CD14-positive monocyte (primary cell): ENCODE data around the gene AADACL4. TPM values are rescaled to one million over a fixed set of nuclear protein-coding genes. Genes with fewer than 3 reads are reported as not detected.

Source experiments
- DNase-seq, 3 donors: peaks; one replicate each; pipeline ENCODE4 v3.0.0-alpha.2; 2011 to 2022
- H2AFZ ChIP-seq: 2 replicates; pipeline ENCODE4 v1.6.0; 2012; ENCODE audit warnings: mild to moderate bottlenecking, low read depth, low read length, inconsistent platforms; ENCODE audit not compliant: insufficient read depth, poor library complexity, severe bottlenecking
- H3K27ac ChIP-seq, 2 donors: 1 replicate in 1 of 2; 2 replicates in 1 of 2; pipeline ENCODE4 v1.5.1; 2012 to 2013; ENCODE audit warnings: low read length in 2 of 2, control low read depth in 1 of 2, inconsistent platforms in 1 of 2, low read depth in 1 of 2, mild to moderate bottlenecking in 1 of 2
- H3K27me3 ChIP-seq, 2 donors: one replicate each; pipeline versions ENCODE4 v1.6.0 to v1.6.1; 2011 to 2013; ENCODE audit warnings: low read length in 2 of 2; ENCODE audit not compliant: control insufficient read depth in 2 of 2, insufficient read depth in 2 of 2
- H3K36me3 ChIP-seq, 2 donors: replicated peaks in 1 of 2; 1 replicate in 1 of 2; 2 replicates in 1 of 2; pipeline versions ENCODE4 v1.5.1 to v1.6.1; 2012 to 2013; ENCODE audit warnings: low read length in 2 of 2, control low read depth in 1 of 2, inconsistent platforms in 1 of 2, mild to moderate bottlenecking in 1 of 2; ENCODE audit not compliant: insufficient read depth in 2 of 2, control insufficient read depth in 1 of 2
- H3K4me1 ChIP-seq, 2 donors: 1 replicate in 1 of 2; 2 replicates in 1 of 2; pipeline versions ENCODE4 v1.5.1 to v1.6.1; 2012 to 2013; ENCODE audit warnings: low read length in 2 of 2, control low read depth in 1 of 2, inconsistent platforms in 1 of 2, mild to moderate bottlenecking in 1 of 2, moderate library complexity in 1 of 2; ENCODE audit not compliant: insufficient read depth in 2 of 2, control insufficient read depth in 1 of 2
- H3K4me2 ChIP-seq: replicated peaks from 2 replicates; pipeline ENCODE3; 2012; ENCODE audit warnings: low read length, moderate library complexity, mild to moderate bottlenecking; ENCODE audit not compliant: poor library complexity, severe bottlenecking; ENCODE audit errors: extremely low read depth
- H3K4me3 ChIP-seq, 3 experiments: fragments of 200-600 bp in 1 of 3; sonication (generic) in 1 of 3; replicated peaks in 1 of 3; 1 replicate in 2 of 3; 2 replicates in 1 of 3; pipeline ENCODE4 v1.5.1; 2011 to 2013; ENCODE audit warnings: low read length in 3 of 3, mild to moderate bottlenecking in 3 of 3, control low read depth in 2 of 3, low read depth in 2 of 3, inconsistent platforms in 1 of 3, moderate library complexity in 1 of 3
- H3K79me2 ChIP-seq: 2 replicates; pipeline ENCODE4 v1.6.0; 2012; ENCODE audit warnings: mild to moderate bottlenecking, control low read depth, inconsistent platforms, low read length, moderate library complexity; ENCODE audit not compliant: insufficient read depth
- H3K9ac ChIP-seq: 2 replicates; pipeline ENCODE4 v1.6.0; 2017; ENCODE audit warnings: low read length, mild to moderate bottlenecking; ENCODE audit not compliant: insufficient read depth, poor library complexity, severe bottlenecking
- H3K9me3 ChIP-seq, 2 donors: replicated peaks in 1 of 2; 1 replicate in 1 of 2; 2 replicates in 1 of 2; pipeline versions ENCODE4 v1.5.1 to v1.6.1; 2012 to 2013; ENCODE audit warnings: low read length in 2 of 2, control low read depth in 1 of 2; ENCODE audit not compliant: control insufficient read depth in 1 of 2, insufficient read depth in 1 of 2
- H4K20me1 ChIP-seq: 2 replicates; pipeline ENCODE4 v1.6.0; 2012; ENCODE audit warnings: mild to moderate bottlenecking, low read length, control low read depth, moderate library complexity; ENCODE audit not compliant: insufficient read depth
- H3K27ac Mint-ChIP-seq, 7 donors: one replicate each; pipeline ENCODE4 v1.8.0; 2020; ENCODE audit warnings: mild to moderate bottlenecking in 7 of 7, mixed read lengths in 7 of 7, moderate library complexity in 6 of 7, inconsistent platforms in 2 of 7
- H3K27me3 Mint-ChIP-seq, 3 donors: one replicate each; pipeline ENCODE4 v1.8.0; 2021 to 2022; ENCODE audit warnings: low read depth in 3 of 3, mild to moderate bottlenecking in 3 of 3, mixed read lengths in 3 of 3, moderate library complexity in 3 of 3, inconsistent platforms in 1 of 3
- H3K36me3 Mint-ChIP-seq, 2 donors: one replicate each; pipeline ENCODE4 v1.8.0; 2020; ENCODE audit warnings: mixed read lengths in 2 of 2, inconsistent platforms in 1 of 2, mild to moderate bottlenecking in 1 of 2
- H3K4me1 Mint-ChIP-seq: one replicate; pipeline ENCODE4 v1.8.0; 2020; ENCODE audit warnings: mild to moderate bottlenecking, mixed read lengths
- H3K4me3 Mint-ChIP-seq, 2 donors: one replicate each; pipeline ENCODE4 v1.8.0; 2020; ENCODE audit warnings: mild to moderate bottlenecking in 2 of 2, mixed read lengths in 2 of 2, moderate library complexity in 1 of 2
- H3K9me3 Mint-ChIP-seq, 7 donors: one replicate each; pipeline ENCODE4 v1.8.0; 2020 to 2022; ENCODE audit warnings: mixed read lengths in 7 of 7, mild to moderate bottlenecking in 6 of 7, moderate library complexity in 6 of 7, inconsistent platforms in 2 of 7
- CTCF ChIP-seq: fragments of 200-600 bp; IDR thresholded peaks from one replicate; pipeline ENCODE4 v1.8.0; 2022; ENCODE audit warnings: antibody characterized with exemption, mild to moderate bottlenecking
- WGBS: methylation state at CpG from one replicate; pipeline ENCODE4 v1.1.5; 2013; ENCODE audit warnings: missing lambda C conversion rate; ENCODE audit not compliant: insufficient coverage; 5-methylcytosine and 5-hydroxymethylcytosine counted together
- intact Hi-C, 2 donors: fragments of 100-400 bp; cut with micrococcal nuclease; formaldehyde crosslinking; loops; one replicate each; pipeline versions ENCODE4 v1.15.0 to v1.15.1; 2023
- polyA plus RNA-seq, 3 donors: library from polyadenylated mRNA; depleted of rRNA in 1 of 3; unstranded in 2 of 3; stranded (reverse) in 1 of 3; fragments of 300-500 nt in 2 of 3; fragments of >200 nt in 1 of 3; fragmentation: Illumina TruSeq in 2 of 3; gene quantifications; 1 replicate in 2 of 3; 2 replicates in 1 of 3; pipeline ENCODE4 v1.2.3, GENCODE V29; 2012 to 2021

The AADACL4 gene
- polyA plus RNA-seq, 3 donors, result not detected

- Mint-ChIP-seq H3K27ac (no peak overlapping the region), H3K27me3 (peaks cover 31 to 57% (median 45%) of the 10 kb centered on the region in 3 donors), H3K36me3 (peaks cover 4 to 15% of the 10 kb centered on the region in 2 donors), H3K4me3 (no peak overlapping the region), H3K9me3 (peaks cover 0 to 6% (median 2%) of the 10 kb centered on the region in 7 donors), H3K4me1 (peaks cover 66% of the 10 kb centered on the region)
- Histone ChIP-seq H3K79me2 (no peaks in the 10 kb centered on the region), H3K36me3 (no peaks in the 10 kb centered on the region), H3K4me3 (no peak overlapping the region), H3K27me3 (peaks cover 2 to 14% of the 10 kb centered on the region in 2 donors), H4K20me1 (no peaks in the 10 kb centered on the region), H3K4me2 (no peak overlapping the region), H3K4me1 (peaks cover 62 to 66% of the 10 kb centered on the region in 2 donors), H3K9me3 (no peaks in the 10 kb centered on the region), H2AFZ (no peak overlapping the region), H3K27ac (no peak overlapping the region), H3K9ac (no peak overlapping the region)
- no peak for DNase-seq
- intact Hi-C loops, result no loop called here
- TF ChIP-seq CTCF, result no peak
- 100% methylated on average over 5 of the region's 6 CpGs for WGBS
These were observed 44.9 kb upstream of the AADACL4 start for GRCh38 chr1:12598974-12599373.

DNA sequence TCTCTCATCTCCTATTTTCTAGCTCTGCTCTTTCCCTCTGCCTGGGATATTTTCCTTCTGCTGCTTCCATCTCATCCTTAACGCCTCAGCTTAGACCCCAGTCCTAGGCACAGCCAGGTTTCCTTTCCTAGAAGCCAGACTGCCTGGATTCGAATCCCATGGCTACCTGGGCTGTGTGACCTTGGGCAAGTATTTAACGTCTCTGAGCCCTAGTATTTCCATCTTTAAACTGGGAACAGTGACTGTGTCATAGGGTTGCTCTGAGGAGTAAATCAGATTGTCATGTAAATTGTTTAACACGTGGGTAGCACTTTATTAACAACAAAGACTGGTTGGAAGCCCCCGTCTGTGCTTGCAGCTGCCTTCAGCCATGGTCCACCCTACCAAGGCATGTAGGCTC, 44.2 kb upstream of the AADACL4 start:
- H3K27ac ChIP-seq, result no peak overlapping the region
- no peaks in the 10 kb centered on the region for H3K79me2 ChIP-seq
- no peak overlapping the region for H2AFZ ChIP-seq
- H3K4me3 ChIP-seq, result no peak overlapping the region
- H3K4me1 ChIP-seq, result peaks cover 69 to 72% of the 10 kb centered on the region in 2 donors
- DNase-seq, result no peak
- no peak overlapping the region for H3K4me3 Mint-ChIP-seq
- intact Hi-C loops, result no loop called here
- H3K4me1 Mint-ChIP-seq, result peaks cover 67% of the 10 kb centered on the region
- H3K36me3 Mint-ChIP-seq, result peaks cover 2 to 8% of the 10 kb centered on the region in 2 donors
- H3K4me2 ChIP-seq, result no peak overlapping the region
- H3K27ac Mint-ChIP-seq, result peak overlapping the region in 2 of 7 donors; percentile 11 to 12
- 96% methylated on average over 3 of the region's 5 CpGs for WGBS
- peaks cover 1 to 7% of the 10 kb centered on the region in 2 donors for H3K27me3 ChIP-seq
- no peaks in the 10 kb centered on the region for H3K9me3 ChIP-seq
- H3K9me3 Mint-ChIP-seq, result peaks cover 0 to 4% (median under 1%) of the 10 kb centered on the region in 7 donors
- H3K27me3 Mint-ChIP-seq, result peaks cover 25 to 52% (median 38%) of the 10 kb centered on the region in 3 donors
- no peaks in the 10 kb centered on the region for H4K20me1 ChIP-seq
- no peaks in the 10 kb centered on the region for H3K36me3 ChIP-seq
- no peak for TF ChIP-seq CTCF
- H3K9ac ChIP-seq, result no peak overlapping the region
